ENCODE measurements around the gene SLC25A39. TPM values are rescaled to one million over a fixed set of nuclear protein-coding genes. Genes with fewer than 3 reads are reported as not detected.
A peak's percentile ranks its signal among the peaks of the same experiment; 100 is the strongest.

The SLC25A39 gene
- total and polyA plus RNA-seq, 2 of the 13 experiments (the other 11 are each of a cell fraction or from before 2014, with no cell fraction given): 144 to 151 TPM

GRCh38 chr17:44315760-44316731 is 8.6 kb downstream of the SLC25A39 start (continued):
- TF ChIP-seq TRIM24 (CRISPR knock-in tag; IDR thresholded peaks at IDR 0.05): no peak
- TF ChIP-seq ZNF687 (CRISPR knock-in tag; IDR thresholded peaks at IDR 0.05): peak; percentile 45
- no peak for TF ChIP-seq ZNF780A (CRISPR knock-in tag; IDR thresholded peaks at IDR 0.05)
- TF ChIP-seq, protein P1, sequence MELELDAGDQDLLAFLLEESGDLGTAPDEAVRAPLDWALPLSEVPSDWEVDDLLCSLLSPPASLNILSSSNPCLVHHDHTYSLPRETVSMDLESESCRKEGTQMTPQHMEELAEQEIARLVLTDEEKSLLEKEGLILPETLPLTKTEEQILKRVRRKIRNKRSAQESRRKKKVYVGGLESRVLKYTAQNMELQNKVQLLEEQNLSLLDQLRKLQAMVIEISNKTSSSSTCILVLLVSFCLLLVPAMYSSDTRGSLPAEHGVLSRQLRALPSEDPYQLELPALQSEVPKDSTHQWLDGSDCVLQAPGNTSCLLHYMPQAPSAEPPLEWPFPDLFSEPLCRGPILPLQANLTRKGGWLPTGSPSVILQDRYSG (CRISPR knock-in tag; IDR thresholded peaks at IDR 0.05): no peak
- no peak for TF ChIP-seq ZZZ3 (CRISPR knock-in tag; IDR thresholded peaks at IDR 0.05; ENCODE audit: borderline replicate concordance)
- TF ChIP-seq ZNF598 (CRISPR knock-in tag; IDR thresholded peaks at IDR 0.05; ENCODE audit: borderline replicate concordance): no peak
- TF ChIP-seq ZC3H13 (CRISPR knock-in tag; IDR thresholded peaks at IDR 0.05): no peak
- TF ChIP-seq ATF4 (CRISPR knock-in tag; IDR thresholded peaks at IDR 0.05): no peak
- TF ChIP-seq RNF2 (conservative IDR thresholded peaks at IDR 0.05; ENCODE audit: low read depth): no peak
- TF ChIP-seq ZNF230 (CRISPR knock-in tag; IDR thresholded peaks at IDR 0.05): no peak
- no peak for TF ChIP-seq ZSCAN5A (CRISPR knock-in tag; IDR thresholded peaks at IDR 0.05; ENCODE audit: borderline replicate concordance)
- TF ChIP-seq SMARCE1 (IDR thresholded peaks at IDR 0.05; ENCODE audit: borderline replicate concordance): no peak
- TF ChIP-seq HNF4G (IDR thresholded peaks at IDR 0.05; ENCODE audit: borderline replicate concordance, low read depth, low read length): no peak
- TF ChIP-seq HNF4G (CRISPR knock-in tag; IDR thresholded peaks at IDR 0.05; ENCODE audit: borderline replicate concordance, low read depth): no peak
- no peak for TF ChIP-seq ZNF777 (CRISPR knock-in tag; IDR thresholded peaks at IDR 0.05)
- no peak for TF ChIP-seq SMAD1 (CRISPR knock-in tag; IDR thresholded peaks at IDR 0.05; ENCODE audit: borderline replicate concordance, low read depth)
- no peak for TF ChIP-seq TFDP1 (CRISPR knock-in tag; IDR thresholded peaks at IDR 0.05; ENCODE audit: borderline replicate concordance)
- no peak for TF ChIP-seq ZFP37 (CRISPR knock-in tag; IDR thresholded peaks at IDR 0.05; ENCODE audit: borderline replicate concordance)
- TF ChIP-seq BRD4 (CRISPR knock-in tag; IDR thresholded peaks at IDR 0.05): no peak
- no peak for TF ChIP-seq KLF13 (CRISPR knock-in tag; IDR thresholded peaks at IDR 0.05)
